Fibroblast of pulmonary artery (primary cell): ENCODE results near the gene DUSP21.
"Not testable (repeated sequence)": the region's sequence is repeated elsewhere in the genome, so short reads cannot be mapped to it uniquely, and the experiment has no call there.

Experiments
- DNase-seq: peaks from one replicate; pipeline ENCODE4 v3.0.0-alpha.2; 2010; ENCODE audit warnings: low read depth
- H3K4me3 ChIP-seq: replicated peaks from 2 replicates; pipeline ENCODE4 v1.5.1; 2011; ENCODE audit warnings: low read depth, mild to moderate bottlenecking, control low read depth, low read length, moderate library complexity
- TF ChIP-seq, protein P1 (sequence below): IDR thresholded peaks from 2 replicates; pipeline ENCODE4 v1.5.1; 2011; ENCODE audit warnings: mild to moderate bottlenecking, control low read depth, low read length, inconsistent platforms; ENCODE audit errors: missing control alignments

Gene DUSP21

DNA sequence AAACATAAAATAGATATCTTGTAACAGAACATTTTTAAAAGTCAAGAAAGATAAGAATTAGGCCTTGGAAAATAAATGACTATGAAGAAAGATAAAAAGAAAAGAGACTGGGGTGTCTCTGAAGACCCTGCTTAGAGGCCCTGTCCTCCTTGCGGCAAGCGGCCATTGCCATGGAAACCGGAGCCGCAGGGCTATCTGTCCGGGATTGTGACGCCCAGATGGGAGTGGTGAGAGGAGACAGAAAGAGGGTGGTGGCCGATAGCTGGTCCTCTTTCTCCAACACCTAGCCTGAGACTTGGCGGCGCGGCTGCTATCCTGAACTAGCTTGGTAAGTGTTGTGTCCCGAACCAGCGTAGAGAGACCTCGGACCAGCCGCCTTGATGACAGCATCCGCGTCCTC, at the start of gene DUSP21:
Gene DUSP21, plus strand, starts transcription at position 269 of the 400 bp plus-strand sequence. Its CDS starts 112 bp downstream, at position 381.
- TF ChIP-seq, protein P1, sequence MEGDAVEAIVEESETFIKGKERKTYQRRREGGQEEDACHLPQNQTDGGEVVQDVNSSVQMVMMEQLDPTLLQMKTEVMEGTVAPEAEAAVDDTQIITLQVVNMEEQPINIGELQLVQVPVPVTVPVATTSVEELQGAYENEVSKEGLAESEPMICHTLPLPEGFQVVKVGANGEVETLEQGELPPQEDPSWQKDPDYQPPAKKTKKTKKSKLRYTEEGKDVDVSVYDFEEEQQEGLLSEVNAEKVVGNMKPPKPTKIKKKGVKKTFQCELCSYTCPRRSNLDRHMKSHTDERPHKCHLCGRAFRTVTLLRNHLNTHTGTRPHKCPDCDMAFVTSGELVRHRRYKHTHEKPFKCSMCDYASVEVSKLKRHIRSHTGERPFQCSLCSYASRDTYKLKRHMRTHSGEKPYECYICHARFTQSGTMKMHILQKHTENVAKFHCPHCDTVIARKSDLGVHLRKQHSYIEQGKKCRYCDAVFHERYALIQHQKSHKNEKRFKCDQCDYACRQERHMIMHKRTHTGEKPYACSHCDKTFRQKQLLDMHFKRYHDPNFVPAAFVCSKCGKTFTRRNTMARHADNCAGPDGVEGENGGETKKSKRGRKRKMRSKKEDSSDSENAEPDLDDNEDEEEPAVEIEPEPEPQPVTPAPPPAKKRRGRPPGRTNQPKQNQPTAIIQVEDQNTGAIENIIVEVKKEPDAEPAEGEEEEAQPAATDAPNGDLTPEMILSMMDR = no peak
- no peak for DNase-seq
- H3K4me3 ChIP-seq = no peak within 1 kb of the TSS

DNA sequence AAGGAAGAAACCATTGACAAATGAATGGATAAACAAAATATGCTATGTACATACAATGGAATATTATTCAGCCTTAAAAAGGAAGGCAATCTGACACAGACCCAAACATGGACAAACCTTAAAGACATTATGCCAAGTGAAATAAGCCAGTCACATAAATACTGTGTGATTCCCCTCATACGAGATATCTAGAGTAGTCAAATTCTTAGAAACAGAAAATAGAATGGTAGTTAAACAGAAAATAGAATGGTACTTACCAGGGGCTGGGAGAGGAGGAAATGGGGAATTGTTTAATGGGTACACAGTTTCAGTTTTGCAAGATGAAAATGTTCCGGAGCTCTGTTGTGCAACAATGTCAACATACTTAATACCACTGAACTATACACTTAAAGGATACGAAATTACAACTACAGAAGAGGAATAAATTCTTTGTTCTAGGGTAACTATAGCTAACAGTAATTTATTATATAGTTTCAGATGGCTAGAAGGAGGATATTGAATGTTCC, 47.8 kb upstream of the DUSP21 start:
- peak; percentile 0 for DNase-seq
- TF ChIP-seq, protein P1 = no peak
- no peak overlapping the region for H3K4me3 ChIP-seq

DNA sequence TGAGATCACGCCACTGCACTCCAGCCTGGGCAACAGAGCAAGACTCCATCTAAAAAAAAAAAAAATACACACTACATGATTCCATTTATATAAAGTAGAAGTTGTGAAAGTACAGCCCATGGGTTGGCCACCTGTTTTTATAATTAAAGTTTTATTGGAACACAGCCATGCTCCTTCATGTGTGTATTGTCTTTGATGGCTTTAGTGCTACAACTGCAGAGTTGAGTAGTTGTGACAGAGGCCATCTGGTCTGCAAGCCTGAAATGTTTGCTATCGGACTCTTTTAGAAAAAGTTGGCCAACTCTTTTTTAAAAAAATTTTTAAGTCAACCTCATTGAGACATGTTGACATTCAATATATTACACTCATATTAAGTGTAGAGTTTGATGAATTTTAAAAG, 41.2 kb upstream of the DUSP21 start:
- TF ChIP-seq, protein P1 = no peak
- DNase-seq = no peak
- H3K4me3 ChIP-seq = no peak overlapping the region

DNA sequence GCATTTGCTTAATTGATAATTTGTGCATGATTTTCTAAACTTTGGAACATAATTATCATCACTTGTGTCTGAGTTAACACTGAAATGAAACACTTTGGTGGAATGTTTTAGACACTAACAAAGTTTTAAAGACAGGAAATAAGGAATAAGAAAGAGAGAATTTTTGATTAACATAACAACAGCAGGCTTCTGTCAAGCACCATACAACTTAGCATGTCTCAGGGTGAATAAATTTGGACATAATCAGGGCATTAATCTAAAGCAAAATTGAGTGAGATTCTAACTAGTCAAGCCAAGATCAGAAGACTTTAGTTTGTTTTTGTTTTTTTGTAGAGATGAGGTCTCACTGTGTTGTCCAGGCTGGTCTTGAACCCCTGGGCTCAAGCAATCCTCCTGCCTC, 28.1 kb upstream of the DUSP21 start:
- TF ChIP-seq, protein P1 = no peak
- no peak for DNase-seq
- no peak overlapping the region for H3K4me3 ChIP-seq

DNA sequence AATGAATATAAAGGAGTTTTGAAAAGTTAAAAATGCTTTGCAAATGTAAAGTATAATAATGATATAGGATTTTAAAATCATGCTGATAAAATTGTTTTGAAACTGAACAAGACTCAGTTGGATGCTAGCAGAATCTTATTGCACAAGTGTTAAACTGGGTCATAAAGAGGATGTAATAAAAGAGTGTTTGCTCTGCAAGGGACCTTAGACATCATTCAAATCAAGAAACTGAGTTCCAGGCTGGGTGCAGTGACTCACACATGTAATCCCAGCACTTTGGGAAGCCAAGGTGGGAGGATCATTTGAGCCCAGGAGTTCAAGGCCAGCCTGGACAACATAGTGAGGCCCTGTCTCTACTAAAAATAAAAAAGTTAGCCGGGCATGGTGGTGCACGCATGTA, 27.5 kb upstream of the DUSP21 start:
- DNase-seq = no peak
- TF ChIP-seq, protein P1 = no peak

DNA sequence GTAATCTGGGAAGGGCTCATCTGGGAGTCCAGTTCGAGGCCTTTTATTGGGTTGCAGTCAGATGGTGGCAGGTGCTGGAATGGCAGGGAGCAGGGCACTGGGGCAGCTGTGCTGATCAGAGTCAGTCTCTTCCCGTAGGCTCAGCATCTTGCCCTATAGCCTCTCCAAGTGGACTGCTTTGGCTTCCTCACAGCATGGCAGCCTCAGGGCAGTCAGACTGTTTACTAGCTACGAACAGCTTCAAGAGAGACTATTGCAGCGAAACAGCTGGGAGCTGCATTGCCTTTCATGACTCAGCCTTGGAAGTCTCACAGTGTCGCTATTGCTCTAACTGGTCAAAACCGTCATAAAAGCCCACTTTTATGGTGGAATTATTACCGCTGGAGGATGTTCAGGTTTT, 26.8 kb upstream of the DUSP21 start:
- TF ChIP-seq, protein P1 = no peak

More for the DNA sequence above, 27.5 kb upstream of the DUSP21 start:
- no peak overlapping the region for H3K4me3 ChIP-seq

DNA sequence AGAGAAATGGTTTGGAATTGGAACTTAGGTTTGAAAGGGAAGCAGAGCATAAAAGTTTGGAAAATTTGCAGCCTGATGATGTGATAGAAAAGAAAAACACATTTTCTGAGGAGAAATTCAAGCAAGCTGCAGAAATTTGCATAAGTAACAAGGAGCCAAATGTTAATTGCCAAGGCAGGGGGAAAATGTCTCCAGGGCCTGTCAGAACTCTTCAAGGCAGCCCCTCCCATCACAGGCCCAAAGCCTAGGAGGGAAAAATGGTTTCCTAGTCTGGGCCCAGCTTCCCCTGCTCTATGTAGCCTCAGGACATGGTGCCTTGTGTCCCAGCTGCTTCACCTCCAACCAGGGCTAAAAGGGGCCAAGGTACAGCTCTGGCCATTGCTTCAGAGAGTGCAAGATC, 21.2 kb upstream of the DUSP21 start:
- TF ChIP-seq, protein P1 = no peak
- no peak for DNase-seq
- H3K4me3 ChIP-seq = no peak overlapping the region

More for the DNA sequence above, 26.8 kb upstream of the DUSP21 start:
- no peak for DNase-seq
- no peak overlapping the region for H3K4me3 ChIP-seq

DNA sequence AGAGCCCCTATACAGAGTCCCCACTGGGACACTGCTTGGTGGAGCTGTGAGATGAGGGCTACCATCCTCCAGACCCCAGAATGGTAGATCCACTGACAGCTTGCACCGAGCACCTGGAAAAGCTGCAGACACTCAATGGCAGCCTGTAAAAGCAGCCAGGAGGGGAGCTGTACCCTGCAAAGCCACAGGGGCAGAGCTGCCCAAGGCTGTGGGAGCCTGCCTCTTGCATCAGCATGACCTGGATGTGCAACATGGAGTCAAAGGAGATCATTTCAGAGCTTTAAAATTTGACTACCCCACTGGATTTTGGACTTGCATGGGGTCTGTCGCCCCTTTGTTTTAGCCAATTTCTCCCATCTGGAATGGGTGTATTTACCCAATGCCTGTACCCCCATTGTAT, 20.6 kb upstream of the DUSP21 start:
- DNase-seq, H3K4me3 ChIP-seq: not testable (repeated sequence)
